ENCODE results near the gene NKD1.

The NKD1 gene

DNA sequence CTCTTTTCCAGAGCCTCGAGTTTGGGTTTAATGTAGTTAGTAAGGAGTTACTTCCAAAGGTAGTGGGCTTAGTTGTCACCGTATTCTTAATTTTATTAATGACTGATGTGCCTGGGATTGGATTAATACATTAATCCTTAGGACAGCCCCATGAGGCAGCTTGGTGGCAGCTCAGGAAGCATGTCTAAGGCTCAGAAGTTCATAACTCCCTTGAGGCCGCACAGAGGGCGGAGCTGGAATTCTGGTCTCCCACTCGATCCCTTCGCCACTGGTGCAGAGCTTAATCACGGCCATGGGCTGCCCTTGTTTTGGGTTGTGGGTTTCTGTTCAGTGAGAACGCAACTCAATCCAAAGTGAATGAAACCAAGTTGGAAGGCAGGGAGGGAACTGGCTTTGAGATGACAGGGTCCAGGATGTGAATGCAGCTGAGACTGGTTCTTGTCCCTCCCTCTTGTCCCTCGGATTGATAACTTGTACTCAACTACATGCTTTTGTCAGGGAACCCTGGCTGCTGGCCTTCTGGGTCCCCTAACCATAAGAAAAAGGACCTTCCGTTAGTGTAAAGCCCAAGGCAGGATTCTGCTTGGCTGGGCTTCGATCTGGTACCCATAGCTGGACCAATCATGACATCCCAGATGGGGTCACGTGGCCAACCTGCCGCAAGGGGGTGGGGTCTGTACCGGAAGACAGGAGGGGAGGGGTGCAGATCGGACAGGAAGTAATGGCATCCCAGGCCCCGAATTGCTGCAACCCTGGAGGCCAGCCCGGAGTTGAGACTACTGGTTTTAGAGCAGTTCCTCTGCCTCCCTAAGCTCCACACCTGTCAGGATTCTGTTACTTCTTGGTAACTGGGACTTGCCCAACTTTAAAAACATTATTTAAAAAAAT lies 87.6 kb downstream of the NKD1 start:
- no peak overlapping the region for H3K4me3 Mint-ChIP-seq
- H3K27me3 Mint-ChIP-seq: no peaks in the 10 kb centered on the region
- no peaks in the 10 kb centered on the region for H3K36me3 Mint-ChIP-seq (ENCODE audit: low read depth)
- H3K4me1 Mint-ChIP-seq (ENCODE audit: low read depth): no peaks in the 10 kb centered on the region
- no peak overlapping the region for H3K27ac Mint-ChIP-seq
- no peaks in the 10 kb centered on the region for H3K9me3 Mint-ChIP-seq
- intact Hi-C loops (cut with micrococcal nuclease): no loop called here

DNA sequence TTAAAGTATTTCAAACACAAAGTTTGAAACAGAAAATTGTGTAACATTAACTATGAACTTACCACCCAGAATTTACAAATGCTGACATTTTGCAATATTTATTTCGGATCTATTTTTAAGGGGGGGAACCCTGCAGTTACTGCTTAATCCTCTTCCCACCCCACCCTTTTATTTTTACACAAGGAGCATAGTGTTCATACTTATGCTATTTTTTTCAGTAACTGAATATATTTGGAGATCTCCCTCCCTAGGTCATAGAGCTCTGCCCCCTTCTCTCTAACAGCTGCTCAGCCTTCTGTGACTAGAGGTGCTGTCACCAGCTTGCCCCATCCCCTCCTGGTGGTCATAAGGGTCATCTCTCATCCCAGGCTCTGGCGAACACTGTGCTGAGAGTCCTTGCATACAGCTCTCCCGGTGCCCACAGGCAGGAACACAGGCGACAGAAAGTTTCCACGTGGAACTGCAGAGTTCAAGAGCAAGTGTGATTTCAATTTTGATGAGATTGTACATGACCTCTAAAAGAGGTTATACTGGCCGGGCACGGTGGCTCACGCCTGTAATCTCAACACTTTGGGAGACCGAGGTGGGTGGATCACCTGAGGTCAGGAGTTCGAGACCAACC lies 88.7 kb downstream of the NKD1 start:
- no peak overlapping the region for H3K27ac Mint-ChIP-seq

GRCh38 chr16:50637716-50638602 lies 89.8 kb downstream of the NKD1 start:
- intact Hi-C loops (cut with micrococcal nuclease): no loop called here
- Mint-ChIP-seq H3K4me1 (ENCODE audit: low read depth) (no peaks in the 10 kb centered on the region), H3K27ac (no peak overlapping the region), H3K27me3 (peaks cover 2% of the 10 kb centered on the region), H3K36me3 (ENCODE audit: low read depth) (no peaks in the 10 kb centered on the region), H3K9me3 (no peaks in the 10 kb centered on the region), H3K4me3 (no peak overlapping the region)

More for the DNA sequence above, 88.7 kb downstream of the NKD1 start:
- no peaks in the 10 kb centered on the region for H3K4me1 Mint-ChIP-seq (ENCODE audit: low read depth)
- H3K4me3 Mint-ChIP-seq: no peak overlapping the region
- H3K9me3 Mint-ChIP-seq: no peaks in the 10 kb centered on the region
- intact Hi-C loops (cut with micrococcal nuclease): no loop called here
- no peaks in the 10 kb centered on the region for H3K36me3 Mint-ChIP-seq (ENCODE audit: low read depth)
- H3K27me3 Mint-ChIP-seq: peaks cover 2% of the 10 kb centered on the region

DNA sequence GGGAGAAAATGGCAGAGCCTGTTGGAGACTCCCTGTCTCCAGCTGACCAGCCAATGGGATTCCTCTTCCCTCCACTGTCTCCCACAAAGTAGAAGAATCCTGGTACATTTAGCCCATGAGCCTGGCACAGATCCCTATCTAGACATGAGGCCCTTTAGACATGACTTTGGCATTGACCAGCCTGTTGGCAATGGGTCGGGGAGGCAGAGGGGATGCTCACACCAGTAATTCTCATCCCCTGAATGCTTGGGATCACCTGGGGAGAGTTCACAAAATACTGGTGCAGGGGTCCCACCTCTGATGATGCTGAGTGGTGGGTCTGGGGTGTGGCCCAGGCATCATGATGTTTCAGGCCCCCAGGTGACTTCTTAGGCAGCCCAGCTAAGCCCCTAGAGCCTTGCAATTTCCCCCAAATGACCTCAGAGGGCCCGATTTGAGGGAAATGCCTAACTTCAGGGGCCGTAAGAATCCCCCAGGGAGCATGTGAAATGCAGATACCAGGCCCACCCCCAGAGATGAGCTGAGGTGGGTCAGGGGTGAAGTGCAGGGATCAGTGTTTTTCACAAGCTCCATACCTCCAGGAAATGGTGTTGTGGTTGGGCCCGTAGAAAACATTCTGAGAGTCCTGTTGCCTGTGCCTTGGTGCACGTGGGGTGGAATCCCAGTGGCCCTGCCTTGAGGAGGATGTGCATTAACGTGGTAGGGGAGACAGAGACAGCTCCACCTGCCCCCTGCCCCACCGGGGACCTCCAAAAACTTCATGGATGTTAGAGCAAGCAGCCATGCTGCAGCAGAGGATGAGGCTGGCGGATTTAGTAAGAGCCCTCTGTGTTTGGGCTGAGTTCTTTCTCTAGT lies 90.8 kb downstream of the NKD1 start:
- H3K27ac Mint-ChIP-seq: no peak overlapping the region
- no peak overlapping the region for H3K4me3 Mint-ChIP-seq
- H3K9me3 Mint-ChIP-seq: no peaks in the 10 kb centered on the region
- intact Hi-C loops (cut with micrococcal nuclease): no loop called here
- no peaks in the 10 kb centered on the region for H3K4me1 Mint-ChIP-seq (ENCODE audit: low read depth)
- no peaks in the 10 kb centered on the region for H3K36me3 Mint-ChIP-seq (ENCODE audit: low read depth)
- peaks cover 2% of the 10 kb centered on the region for H3K27me3 Mint-ChIP-seq

DNA sequence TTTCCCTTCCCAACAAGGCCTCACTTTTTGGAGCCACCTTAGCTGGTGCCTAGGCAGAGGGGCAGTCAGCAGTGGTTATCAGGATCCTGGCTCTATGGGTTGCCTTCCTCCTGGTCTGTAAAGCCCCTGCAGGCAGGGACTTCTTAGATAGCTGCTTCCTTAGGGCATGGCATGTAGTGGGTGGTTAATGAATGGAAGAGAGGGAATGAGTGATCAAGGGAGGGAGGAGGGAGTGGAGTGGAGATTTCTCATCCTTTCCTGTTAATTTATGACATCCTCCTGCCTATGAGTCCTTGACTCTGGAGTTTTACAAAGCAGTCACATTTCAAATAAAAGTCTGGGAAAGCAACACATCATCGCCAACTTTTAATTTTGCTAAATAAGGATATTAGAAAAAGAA lies 92.2 kb downstream of the NKD1 start:
- Mint-ChIP-seq H3K27me3 (peaks cover 5% of the 10 kb centered on the region), H3K9me3 (no peaks in the 10 kb centered on the region), H3K27ac (no peak overlapping the region), H3K36me3 (ENCODE audit: low read depth) (no peaks in the 10 kb centered on the region), H3K4me3 (no peak overlapping the region), H3K4me1 (ENCODE audit: low read depth) (no peaks in the 10 kb centered on the region)
- intact Hi-C loops (cut with micrococcal nuclease): no loop called here

DNA sequence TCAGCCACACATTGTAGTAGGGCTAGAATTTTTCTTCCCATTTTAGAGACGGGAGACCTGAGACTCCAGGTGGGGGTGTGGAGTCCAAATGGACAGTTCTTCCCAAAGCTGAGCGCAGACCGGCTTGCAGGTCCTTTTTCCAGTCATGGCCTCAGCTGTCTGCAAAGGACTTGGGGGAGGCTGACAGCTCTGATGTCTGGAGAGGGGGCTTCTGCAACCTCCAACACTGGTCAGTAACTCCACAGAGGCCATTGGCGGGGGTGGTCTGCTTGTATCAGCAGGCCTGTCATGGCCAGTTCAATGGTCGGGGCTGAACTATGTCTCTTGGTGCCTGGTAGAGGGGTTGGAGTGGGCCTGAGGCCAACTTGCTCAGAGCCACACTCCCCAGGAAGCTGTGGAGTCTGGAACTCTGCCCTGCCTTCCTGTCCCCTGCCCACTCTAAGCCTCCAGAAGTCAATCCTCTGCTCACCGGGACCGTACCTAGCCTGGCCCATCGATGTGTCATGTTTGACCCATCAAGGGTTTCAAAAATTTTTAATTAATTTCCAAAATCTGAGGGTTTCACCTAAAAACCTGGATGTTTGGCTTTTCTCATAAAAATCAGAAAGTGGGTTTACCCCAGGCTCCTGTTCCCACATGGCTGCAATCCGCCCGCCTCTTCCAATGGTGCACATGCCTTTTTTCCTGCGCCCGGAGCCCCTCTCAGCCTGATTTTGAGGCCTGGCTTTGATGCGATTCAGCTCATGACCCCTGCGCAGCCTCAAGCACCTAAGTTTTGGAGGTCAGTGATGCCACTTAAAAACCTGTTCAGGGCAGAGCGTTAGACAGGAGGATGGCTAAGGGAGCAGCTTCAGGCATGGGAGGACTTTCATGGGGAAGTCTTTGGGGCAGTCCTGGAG lies 93.0 kb downstream of the NKD1 start:
- Mint-ChIP-seq H3K27me3 (peaks cover 5% of the 10 kb centered on the region), H3K27ac (no peak overlapping the region), H3K4me1 (ENCODE audit: low read depth) (no peaks in the 10 kb centered on the region), H3K36me3 (ENCODE audit: low read depth) (no peaks in the 10 kb centered on the region), H3K9me3 (no peaks in the 10 kb centered on the region), H3K4me3 (no peak overlapping the region)
- intact Hi-C loops (cut with micrococcal nuclease): no loop called here

DNA sequence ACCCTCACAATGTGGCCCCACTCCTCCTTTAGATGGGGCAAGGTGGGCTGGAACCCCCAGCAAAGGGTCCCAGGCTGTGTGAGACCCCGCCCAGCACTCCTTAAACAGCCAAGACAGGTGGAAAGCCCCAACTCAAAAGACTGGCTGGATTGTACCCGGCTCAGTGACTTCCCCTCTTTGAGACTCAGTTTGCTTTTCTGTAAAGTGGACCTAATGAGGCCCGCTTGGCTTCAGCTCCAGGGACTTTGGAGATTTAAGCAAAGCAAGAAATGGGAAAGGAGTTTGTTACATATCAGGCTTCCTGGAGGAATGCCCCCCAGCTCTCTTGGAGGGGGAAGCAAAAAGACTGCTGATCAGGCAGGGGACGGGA lies 93.6 kb downstream of the NKD1 start:
- Mint-ChIP-seq H3K36me3 (ENCODE audit: low read depth) (no peaks in the 10 kb centered on the region), H3K27me3 (peaks cover 5% of the 10 kb centered on the region), H3K9me3 (no peaks in the 10 kb centered on the region), H3K4me1 (ENCODE audit: low read depth) (no peaks in the 10 kb centered on the region), H3K27ac (no peak overlapping the region), H3K4me3 (no peak overlapping the region)
- intact Hi-C loops (cut with micrococcal nuclease): no loop called here

GRCh38 chr16:50642349-50642748 lies 94.2 kb downstream of the NKD1 start:
- Mint-ChIP-seq H3K27ac (no peak overlapping the region), H3K4me3 (no peak overlapping the region), H3K4me1 (ENCODE audit: low read depth) (no peaks in the 10 kb centered on the region), H3K36me3 (ENCODE audit: low read depth) (no peaks in the 10 kb centered on the region), H3K9me3 (no peaks in the 10 kb centered on the region), H3K27me3 (peaks cover 5% of the 10 kb centered on the region)
- intact Hi-C loops (cut with micrococcal nuclease): no loop called here

DNA sequence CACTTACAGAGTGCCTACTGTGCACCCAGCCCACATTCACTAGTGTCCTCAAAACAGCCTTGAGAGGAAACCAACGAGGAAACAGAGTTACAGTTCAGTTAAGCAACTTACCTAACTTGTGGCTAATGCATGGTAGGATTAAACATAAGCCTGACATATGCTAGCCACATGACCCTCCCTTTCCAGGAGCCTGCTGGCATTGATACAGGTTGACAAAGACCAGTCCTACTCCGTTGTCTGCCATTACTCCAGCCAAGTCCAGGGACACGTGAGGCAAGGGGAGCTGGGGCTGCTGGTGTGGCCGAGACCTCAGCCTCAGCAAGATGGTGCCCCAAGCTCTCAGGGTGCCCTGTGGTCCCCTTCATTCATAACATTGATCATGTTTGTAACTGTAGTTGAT lies 95.0 kb downstream of the NKD1 start:
- Mint-ChIP-seq H3K4me3 (no peak overlapping the region), H3K27me3 (peaks cover 5% of the 10 kb centered on the region), H3K4me1 (ENCODE audit: low read depth) (no peaks in the 10 kb centered on the region), H3K27ac (no peak overlapping the region), H3K36me3 (ENCODE audit: low read depth) (no peaks in the 10 kb centered on the region), H3K9me3 (no peaks in the 10 kb centered on the region)
- intact Hi-C loops (cut with micrococcal nuclease): no loop called here

GRCh38 chr16:50644245-50644644 lies 96.0 kb downstream of the NKD1 start:
- H3K27ac Mint-ChIP-seq: no peak overlapping the region
- H3K4me1 Mint-ChIP-seq (ENCODE audit: low read depth): no peaks in the 10 kb centered on the region
- no peaks in the 10 kb centered on the region for H3K36me3 Mint-ChIP-seq (ENCODE audit: low read depth)
- intact Hi-C loops (cut with micrococcal nuclease): no loop called here
- no peaks in the 10 kb centered on the region for H3K9me3 Mint-ChIP-seq
- peaks cover 5% of the 10 kb centered on the region for H3K27me3 Mint-ChIP-seq
- no peak overlapping the region for H3K4me3 Mint-ChIP-seq

DNA sequence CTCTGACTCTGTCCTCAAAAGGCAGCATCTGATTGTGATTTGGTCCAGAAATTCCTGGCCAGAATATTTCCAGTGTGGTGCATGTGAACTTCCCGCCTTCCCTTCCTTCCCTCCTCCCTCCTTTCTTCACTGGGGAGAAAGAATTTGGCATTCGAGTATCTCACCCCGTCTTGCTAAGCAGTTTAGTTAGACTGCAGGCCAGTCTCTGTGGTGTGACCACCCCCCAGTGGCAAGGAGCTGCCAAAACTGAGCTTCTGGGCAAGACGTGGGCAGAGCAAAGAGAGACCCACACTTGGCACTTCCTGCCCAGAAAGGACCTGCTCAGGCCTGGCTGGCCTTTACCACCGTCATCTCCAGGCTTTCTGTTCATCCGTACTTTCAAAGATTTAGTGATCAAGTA lies 96.5 kb downstream of the NKD1 start:
- H3K27ac Mint-ChIP-seq: no peak overlapping the region
- H3K9me3 Mint-ChIP-seq: no peaks in the 10 kb centered on the region
- H3K36me3 Mint-ChIP-seq (ENCODE audit: low read depth): no peaks in the 10 kb centered on the region
- H3K4me3 Mint-ChIP-seq: no peak overlapping the region
- peaks cover 5% of the 10 kb centered on the region for H3K27me3 Mint-ChIP-seq
- intact Hi-C loops (cut with micrococcal nuclease): no loop called here
- H3K4me1 Mint-ChIP-seq (ENCODE audit: low read depth): no peaks in the 10 kb centered on the region

DNA sequence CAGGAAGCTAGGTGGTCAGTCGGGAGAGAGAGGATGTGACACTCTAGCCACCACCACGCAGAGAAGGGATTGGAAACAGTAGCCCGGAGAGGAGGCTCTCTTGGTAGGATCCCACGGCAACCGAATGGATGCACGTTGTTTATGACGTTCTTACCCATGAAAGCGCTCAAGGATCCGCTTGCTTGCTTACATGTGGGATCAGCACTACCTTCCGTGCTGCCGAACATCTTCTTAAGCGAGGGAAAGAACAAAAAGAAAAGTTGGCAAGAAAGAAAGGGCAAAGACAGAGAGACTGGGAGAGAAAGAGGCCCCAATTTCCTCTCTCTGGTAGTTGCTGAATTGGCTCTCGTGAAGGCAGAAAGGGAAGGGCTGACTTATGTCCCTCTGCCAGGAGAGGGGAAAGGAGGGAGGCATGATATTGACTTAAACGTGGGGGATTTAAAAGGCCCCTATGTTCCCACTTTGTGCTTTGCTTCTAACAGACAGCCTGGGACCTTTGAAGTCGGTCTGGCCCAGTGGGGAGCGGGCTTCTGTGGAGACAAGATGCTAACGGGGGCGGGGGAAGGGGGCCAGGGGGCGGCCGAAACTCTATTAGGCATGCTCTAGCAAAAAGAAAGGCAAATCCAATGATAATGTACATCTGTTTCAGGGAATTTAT lies 97.5 kb downstream of the NKD1 start:
- Mint-ChIP-seq H3K4me3 (no peak overlapping the region), H3K9me3 (no peaks in the 10 kb centered on the region), H3K27me3 (peaks cover 5% of the 10 kb centered on the region), H3K27ac (no peak overlapping the region), H3K36me3 (ENCODE audit: low read depth) (no peaks in the 10 kb centered on the region), H3K4me1 (ENCODE audit: low read depth) (no peaks in the 10 kb centered on the region)
- intact Hi-C loops (cut with micrococcal nuclease): no loop called here
